SK-N-SH treated with all-trans-retinoic acid at 6 μM for 48 hours (cell line): ENCODE results near the gene PTRH1.
A peak's percentile ranks its signal among the peaks of the same experiment; 100 is the strongest.

Experiments used
- ATAC-seq: fragments of 200-7000 bp; cut with Tn5 transposase; 3 replicates; pipeline ENCODE4 v1.9.1; 2020; ENCODE audit warnings: mild to moderate bottlenecking, moderate library complexity
- ARNTL ChIP-seq: fragments of 450-650 bp; formaldehyde crosslinking; IDR thresholded peaks from 2 replicates; pipeline ENCODE4 v1.5.0; 2020; ENCODE audit warnings: low read depth, mild to moderate bottlenecking, moderate library complexity, borderline replicate concordance
- BACH2 ChIP-seq: fragments of 250-450 bp; sonication (Bioruptor Pico); IDR thresholded peaks from 2 replicates; pipeline ENCODE4 v1.9.0; 2021; ENCODE audit warnings: mild to moderate bottlenecking, borderline replicate concordance
- CSDC2 ChIP-seq: fragments of 250-450 bp; sonication (Bioruptor Pico); IDR thresholded peaks from 2 replicates; pipeline ENCODE4 v1.5.0; 2020; ENCODE audit warnings: mild to moderate bottlenecking, moderate library complexity
- ESRRG ChIP-seq: fragments of 250-450 bp; sonication (Bioruptor Pico); IDR thresholded peaks from 2 replicates; pipeline ENCODE4 v1.6.1; 2021; ENCODE audit warnings: mild to moderate bottlenecking
- GLIS3 ChIP-seq: fragments of 250-450 bp; sonication (Bioruptor Pico); IDR thresholded peaks from 2 replicates; pipeline ENCODE4 v1.5.0; 2020; ENCODE audit warnings: mild to moderate bottlenecking, moderate library complexity
- ISL1 ChIP-seq: fragments of 250-450 bp; sonication (Bioruptor Pico); IDR thresholded peaks from 2 replicates; pipeline ENCODE4 v2.1.2; 2022; ENCODE audit warnings: mild to moderate bottlenecking, moderate library complexity
- OSR1 ChIP-seq: fragments of 250-450 bp; sonication (Bioruptor Pico); IDR thresholded peaks from 2 replicates; pipeline ENCODE4 v1.8.0; 2022; ENCODE audit warnings: moderate library complexity, mild to moderate bottlenecking, inconsistent platforms
- PATZ1 ChIP-seq: fragments of 250-450 bp; sonication (Bioruptor Pico); IDR thresholded peaks from 2 replicates; pipeline ENCODE4 v1.8.0; 2020; ENCODE audit warnings: mild to moderate bottlenecking, moderate library complexity, borderline replicate concordance
- PPARA ChIP-seq: fragments of 250-450 bp; sonication (Bioruptor Pico); IDR thresholded peaks from 2 replicates; pipeline ENCODE4 v1.5.0; 2020; ENCODE audit warnings: mild to moderate bottlenecking, borderline replicate concordance
- RARB ChIP-seq: fragments of 250-450 bp; sonication (Bioruptor Pico); IDR thresholded peaks from 2 replicates; pipeline ENCODE4 v1.8.0; 2021; ENCODE audit warnings: mild to moderate bottlenecking, moderate library complexity
- SNAI2 ChIP-seq: fragments of 250-450 bp; sonication (Bioruptor Pico); IDR thresholded peaks from 2 replicates; pipeline ENCODE4 v1.5.0; 2020; ENCODE audit warnings: mild to moderate bottlenecking, moderate library complexity
- TCF4 ChIP-seq: fragments of 250-450 bp; sonication (Bioruptor Pico); IDR thresholded peaks from 2 replicates; pipeline ENCODE4 v1.8.0; 2021; ENCODE audit warnings: mild to moderate bottlenecking, moderate library complexity, borderline replicate concordance
- ZC3H10 ChIP-seq: fragments of 250-450 bp; sonication (Bioruptor Pico); IDR thresholded peaks from 2 replicates; pipeline ENCODE4 v1.5.1; 2021; ENCODE audit warnings: mild to moderate bottlenecking, moderate library complexity
- ZFP3 ChIP-seq: fragments of 250-450 bp; sonication (Bioruptor Pico); IDR thresholded peaks from 2 replicates; pipeline ENCODE4 v1.5.0; 2020; ENCODE audit warnings: mild to moderate bottlenecking, moderate library complexity
- ZFP30 ChIP-seq: fragments of 450-650 bp; formaldehyde crosslinking; IDR thresholded peaks from 2 replicates; pipeline ENCODE4 v1.5.0; 2022; ENCODE audit warnings: mild to moderate bottlenecking, moderate library complexity
- ZNF565 ChIP-seq: fragments of 450-650 bp; formaldehyde crosslinking; conservative IDR thresholded peaks from 2 replicates; pipeline ENCODE4 v1.5.0; 2020; ENCODE audit warnings: low read depth, mild to moderate bottlenecking, moderate library complexity
- ZNF70 ChIP-seq: fragments of 450-650 bp; formaldehyde crosslinking; IDR thresholded peaks from 2 replicates; pipeline ENCODE4 v1.5.0; 2020; ENCODE audit warnings: mild to moderate bottlenecking, moderate library complexity
- ZNF8 ChIP-seq: fragments of 450-650 bp; formaldehyde crosslinking; IDR thresholded peaks from 2 replicates; pipeline ENCODE4 v1.5.0; 2020; ENCODE audit warnings: mild to moderate bottlenecking, moderate library complexity
- TF ChIP-seq, protein P1 (sequence below): fragments of 250-450 bp; sonication (Bioruptor Pico); IDR thresholded peaks from 2 replicates; pipeline ENCODE4 v1.8.0; 2021; ENCODE audit warnings: low read depth, mild to moderate bottlenecking, moderate library complexity, borderline replicate concordance
- TF ChIP-seq, protein P2 (sequence below): fragments of 250-450 bp; sonication (Bioruptor Pico); IDR thresholded peaks from 2 replicates; pipeline ENCODE4 v1.5.1; 2021; ENCODE audit warnings: mild to moderate bottlenecking, moderate library complexity

The PTRH1 gene

GRCh38 chr9:127729522-127730256 is 14.2 kb upstream of the PTRH1 start (continued):
- TF ChIP-seq, protein P1, sequence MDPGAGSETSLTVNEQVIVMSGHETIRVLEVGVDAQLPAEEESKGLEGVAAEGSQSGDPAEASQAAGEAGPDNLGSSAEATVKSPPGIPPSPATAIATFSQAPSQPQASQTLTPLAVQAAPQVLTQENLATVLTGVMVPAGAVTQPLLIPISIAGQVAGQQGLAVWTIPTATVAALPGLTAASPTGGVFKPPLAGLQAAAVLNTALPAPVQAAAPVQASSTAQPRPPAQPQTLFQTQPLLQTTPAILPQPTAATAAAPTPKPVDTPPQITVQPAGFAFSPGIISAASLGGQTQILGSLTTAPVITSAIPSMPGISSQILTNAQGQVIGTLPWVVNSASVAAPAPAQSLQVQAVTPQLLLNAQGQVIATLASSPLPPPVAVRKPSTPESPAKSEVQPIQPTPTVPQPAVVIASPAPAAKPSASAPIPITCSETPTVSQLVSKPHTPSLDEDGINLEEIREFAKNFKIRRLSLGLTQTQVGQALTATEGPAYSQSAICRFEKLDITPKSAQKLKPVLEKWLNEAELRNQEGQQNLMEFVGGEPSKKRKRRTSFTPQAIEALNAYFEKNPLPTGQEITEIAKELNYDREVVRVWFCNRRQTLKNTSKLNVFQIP (CRISPR knock-in tag) = no peak
- TF ChIP-seq OSR1 (CRISPR knock-in tag) (no peak), ESRRG (CRISPR knock-in tag) (no peak)

GRCh38 chr9:127728808-127729207 is 13.3 kb upstream of the PTRH1 start:
- TF ChIP-seq ZNF8 (CRISPR knock-in tag) (no peak), ISL1 (CRISPR knock-in tag) (no peak), GLIS3 (CRISPR knock-in tag) (no peak)
- TF ChIP-seq, protein P1 (CRISPR knock-in tag) = no peak
- TF ChIP-seq, all 23 proteins: peak for 0
- no peak for ATAC-seq

DNA sequence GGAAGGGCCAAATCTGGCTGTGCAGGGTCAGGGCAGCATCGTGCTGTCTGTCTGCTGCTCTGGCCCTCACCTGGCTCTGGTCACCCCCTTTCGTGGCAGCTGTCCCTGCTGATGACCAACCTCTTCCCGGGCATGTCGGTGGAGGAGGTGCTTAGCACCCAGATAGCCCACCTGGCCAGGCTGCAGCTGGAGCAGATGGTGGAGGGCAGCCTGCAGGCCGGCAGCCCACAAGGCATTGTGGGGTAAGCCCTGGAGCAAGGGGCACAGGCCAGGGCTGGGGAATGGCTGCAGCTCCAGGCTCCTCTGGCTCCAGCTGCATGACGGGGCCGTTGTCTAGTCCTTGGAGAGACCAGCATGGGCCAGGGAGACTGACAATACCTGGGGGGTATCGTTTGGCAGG is 11.4 kb upstream of the PTRH1 start:
- no peak for ATAC-seq
- TF ChIP-seq ZFP3 (CRISPR knock-in tag) (no peak), ARNTL (CRISPR knock-in tag) (no peak), CSDC2 (CRISPR knock-in tag) (no peak), ZC3H10 (CRISPR knock-in tag) (no peak), PPARA (no peak), ZNF565 (no peak)

GRCh38 chr9:127724012-127724411 is 8.5 kb upstream of the PTRH1 start:
- TF ChIP-seq PPARA = no peak
- no peak for TF ChIP-seq ISL1 (CRISPR knock-in tag)
- TF ChIP-seq ESRRG (CRISPR knock-in tag) = no peak
- no peak for TF ChIP-seq ZNF8 (CRISPR knock-in tag)
- TF ChIP-seq BACH2 (CRISPR knock-in tag) = no peak
- no peak for TF ChIP-seq ZFP3 (CRISPR knock-in tag)
- no peak for TF ChIP-seq PATZ1
- no peak for TF ChIP-seq CSDC2 (CRISPR knock-in tag)
- TF ChIP-seq RARB (CRISPR knock-in tag) = no peak
- no peak for TF ChIP-seq ZNF70
- TF ChIP-seq TCF4 (CRISPR knock-in tag) = no peak
- TF ChIP-seq ZFP30 = no peak
- TF ChIP-seq GLIS3 (CRISPR knock-in tag) = no peak
- no peak for TF ChIP-seq ARNTL (CRISPR knock-in tag)
- no peak for ATAC-seq

- TF ChIP-seq ZFP30 (no peak), ESRRG (CRISPR knock-in tag) (no peak), ZC3H10 (CRISPR knock-in tag) (no peak), BACH2 (CRISPR knock-in tag) (no peak), ARNTL (CRISPR knock-in tag) (no peak), ZNF8 (CRISPR knock-in tag) (no peak), TCF4 (CRISPR knock-in tag) (no peak), SNAI2 (CRISPR knock-in tag) (no peak), GLIS3 (CRISPR knock-in tag) (no peak)
- TF ChIP-seq, protein P2, sequence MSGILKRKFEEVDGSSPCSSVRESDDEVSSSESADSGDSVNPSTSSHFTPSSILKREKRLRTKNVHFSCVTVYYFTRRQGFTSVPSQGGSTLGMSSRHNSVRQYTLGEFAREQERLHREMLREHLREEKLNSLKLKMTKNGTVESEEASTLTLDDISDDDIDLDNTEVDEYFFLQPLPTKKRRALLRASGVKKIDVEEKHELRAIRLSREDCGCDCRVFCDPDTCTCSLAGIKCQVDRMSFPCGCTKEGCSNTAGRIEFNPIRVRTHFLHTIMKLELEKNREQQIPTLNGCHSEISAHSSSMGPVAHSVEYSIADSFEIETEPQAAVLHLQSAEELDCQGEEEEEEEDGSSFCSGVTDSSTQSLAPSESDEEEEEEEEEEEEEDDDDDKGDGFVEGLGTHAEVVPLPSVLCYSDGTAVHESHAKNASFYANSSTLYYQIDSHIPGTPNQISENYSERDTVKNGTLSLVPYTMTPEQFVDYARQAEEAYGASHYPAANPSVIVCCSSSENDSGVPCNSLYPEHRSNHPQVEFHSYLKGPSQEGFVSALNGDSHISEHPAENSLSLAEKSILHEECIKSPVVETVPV (CRISPR knock-in tag) = no peak
- ATAC-seq = peak; percentile 79
Measured at GRCh38 chr9:127723444-127723843, 8.0 kb upstream of the PTRH1 start.
